Pancreas (tissue), 10 donors: Measurements from ENCODE around the gene PHLDB2. TPM values are rescaled to one million over a fixed set of nuclear protein-coding genes. Genes with fewer than 3 reads are reported as not detected.

ENCODE experiments used
- ATAC-seq, 4 donors: fragments of 200-7000 bp; cut with Tn5 transposase; one replicate each; pipeline versions ENCODE4 v1.8.0 to v1.9.1; 2020; ENCODE audit warnings: mild to moderate bottlenecking in 4 of 4, moderate library complexity in 4 of 4
- DNase-seq, 6 donors: peaks; one replicate each; pipeline ENCODE4 v3.0.0-alpha.2; 2020
- FAIRE-seq: peaks from 2 replicates; lab custom pipeline; 2012; peaks lifted over from hg19 to GRCh38; lab: Jason Lieb, UNC
- H3K27ac ChIP-seq, 4 donors: fragments of 200-600 bp; sonication (generic); 1 replicate in 3 of 4; 2 replicates in 1 of 4; pipeline versions ENCODE4 v1.5.0 to v1.8.0; 2020
- H3K27me3 ChIP-seq, 4 donors: fragments of 200-600 bp; one replicate each; pipeline ENCODE4 v1.8.0; 2021
- H3K36me3 ChIP-seq, 3 donors: fragments of 200-600 bp; sonication (generic) in 1 of 3; one replicate each; pipeline versions ENCODE4 v1.5.0 to v1.8.0; 2020 to 2021
- H3K4me1 ChIP-seq, 3 donors: fragments of 200-600 bp; one replicate each; pipeline ENCODE4 v1.8.0; 2021
- H3K4me3 ChIP-seq, 4 donors: fragments of 200-600 bp; sonication (generic) in 2 of 4; one replicate each; pipeline versions ENCODE4 v1.5.0 to v1.8.0; 2020 to 2021
- H3K9me3 ChIP-seq, 4 donors: fragments of 200-600 bp; one replicate each; pipeline ENCODE4 v1.8.0; 2021
- CTCF ChIP-seq, 4 donors: fragments of 200-600 bp; sonication (generic) in 3 of 4; IDR thresholded peaks; one replicate each; pipeline versions ENCODE4 v1.5.0 to v1.8.0; 2021; ENCODE audit warnings: antibody characterized with exemption in 4 of 4
- WGBS, 2 donors: extraction: QIAGEN DNeasy Blood & Tissue Kit; methylation state at CpG; one replicate each; pipeline ENCODE4 v1.1.7; 2013; 5-methylcytosine and 5-hydroxymethylcytosine counted together
- intact Hi-C, 3 donors: fragments of 100-400 bp; cut with DNase I; formaldehyde crosslinking; loops; one replicate each; pipeline versions ENCODE4 v1.11.1 to v1.14.2; 2022
- polyA plus RNA-seq, 2 donors: library from polyadenylated mRNA; stranded (reverse); fragments of 200-250 nt; gene quantifications; one replicate each; pipeline ENCODE4 v1.2.3, GENCODE V29; 2013
- total RNA-seq, 6 donors: library from RNA; stranded (reverse); fragmentation: NEBNext Ultra II Directional in 4 of 6; extraction: Animal tissue kit (Norgen Biotek cat#: 25700) in 4 of 6; gene quantifications; one replicate each; pipeline versions ENCODE4 v1.2.1 to v1.2.4, GENCODE V29; 2021 to 2023
- donor health status: healthy with polysubstance abuse.
- donor health status: DM: no; HTN: no; CAD: no; lungs with moderate emphysema.
- donor health status: DM: no; HTN: no; CAD: no.
- donor health status: control.
- donor health status: control.
- donor health status: Bipolar disorder and iron deficiency.
- donor health status: DM: yes; HTN: yes; CAD: no.
- donor health status: DM: no; HTN: no; CAD: no.
- donor health status: DM: no; HTN: no; CAD: no.
- donor health status: DM: yes; HTN: yes; CAD: no.

Gene PHLDB2
- total and polyA plus RNA-seq, 8 donors: 10.8 to 36.7 (median 15.1) TPM

- ATAC-seq (no peak), DNase-seq (no peak), FAIRE-seq (no peak)
- peaks cover 3 to 6% (median 6%) of the 10 kb centered on the region in 3 donors for H3K4me1 ChIP-seq
- WGBS, 2 donors: 0 to 41% methylated on average over 2 of the region's 2 CpGs
- H3K36me3 ChIP-seq: peaks cover 0 to 8% (median 0%) of the 10 kb centered on the region in 3 donors
- TF ChIP-seq CTCF (IDR thresholded peaks at IDR 0.05): no peak
- H3K27ac ChIP-seq: peak overlapping the region in 2 of 4 donors; percentile 36 to 80
- no peak overlapping the region for H3K4me3 ChIP-seq
- intact Hi-C loops: no loop called here
- no peaks in the 10 kb centered on the region for H3K27me3 ChIP-seq
- no peaks in the 10 kb centered on the region for H3K9me3 ChIP-seq
Observed at GRCh38 chr3:111923095-111923771, 64.2 kb downstream of the PHLDB2 start.

- Histone ChIP-seq H3K4me3 (no peak overlapping the region), H3K36me3 (peaks cover 0 to 8% (median 0%) of the 10 kb centered on the region in 3 donors), H3K27me3 (no peaks in the 10 kb centered on the region), H3K27ac (peak overlapping the region in 3 of 4 donors; percentile 36 to 80 (median 78)), H3K4me1 (peaks cover 3 to 6% (median 6%) of the 10 kb centered on the region in 3 donors), H3K9me3 (no peaks in the 10 kb centered on the region)
- no peak for TF ChIP-seq CTCF (IDR thresholded peaks at IDR 0.05)
- intact Hi-C loops: no loop called here
- no peak for DNase-seq
- WGBS, 2 donors: 0% methylated on average over 1 of the region's 1 CpG
- no peak for ATAC-seq
- no peak for FAIRE-seq
Observed at GRCh38 chr3:111923806-111924205, 64.7 kb downstream of the PHLDB2 start.

- no peak for TF ChIP-seq CTCF (IDR thresholded peaks at IDR 0.05)
- H3K27ac ChIP-seq: peak overlapping the region; percentile 35 to 80 (median 57)
- H3K27me3 ChIP-seq: no peaks in the 10 kb centered on the region
- H3K9me3 ChIP-seq: no peaks in the 10 kb centered on the region
- intact Hi-C loops: no loop called here
- no peak overlapping the region for H3K4me3 ChIP-seq
- DNase-seq: peak; percentile 65 to 91 (median 88)
- FAIRE-seq: peak; percentile 26
- peaks cover 0 to 8% (median 0%) of the 10 kb centered on the region in 3 donors for H3K36me3 ChIP-seq
- H3K4me1 ChIP-seq: peaks cover 3 to 6% (median 6%) of the 10 kb centered on the region in 3 donors
- WGBS, 2 donors: 8 to 12% methylated on average over 6 of the region's 6 CpGs
- ATAC-seq: peak; percentile 98 to 100 (median 100)
Observed at GRCh38 chr3:111924283-111924682, 65.2 kb downstream of the PHLDB2 start.

- FAIRE-seq (no peak), ATAC-seq (no peak), DNase-seq (no peak)
- intact Hi-C loops: no loop called here
- no peak overlapping the region for H3K27ac ChIP-seq
- H3K9me3 ChIP-seq: no peaks in the 10 kb centered on the region
- H3K27me3 ChIP-seq: no peaks in the 10 kb centered on the region
- peaks cover 0 to 5% (median 0%) of the 10 kb centered on the region in 3 donors for H3K36me3 ChIP-seq
- no peak for TF ChIP-seq CTCF (IDR thresholded peaks at IDR 0.05)
- WGBS, 2 donors: 19 to 33% methylated on average over 3 of the region's 3 CpGs
- H3K4me3 ChIP-seq: no peak overlapping the region
- peaks cover 3 to 6% (median 6%) of the 10 kb centered on the region in 3 donors for H3K4me1 ChIP-seq
Observed at GRCh38 chr3:111926266-111926676, 67.2 kb downstream of the PHLDB2 start.

- Histone ChIP-seq H3K9me3 (no peaks in the 10 kb centered on the region), H3K36me3 (no peaks in the 10 kb centered on the region), H3K27ac (no peak overlapping the region), H3K4me1 (peaks cover 6 to 7% (median 6%) of the 10 kb centered on the region in 3 donors), H3K27me3 (no peaks in the 10 kb centered on the region), H3K4me3 (no peak overlapping the region)
- ATAC-seq (no peak), DNase-seq (no peak), FAIRE-seq (no peak)
- 72 to 84% methylated on average over 2 of the region's 2 CpGs for WGBS, 2 donors
- no peak for TF ChIP-seq CTCF (IDR thresholded peaks at IDR 0.05)
- intact Hi-C loops: no loop called here
Observed at GRCh38 chr3:111928613-111929012, 69.5 kb downstream of the PHLDB2 start.
